ELF-1 (cell line): ENCODE results near the gene TTC29.

Experiments
- DNase-seq: peaks from one replicate; pipeline ENCODE4 v3.0.0-alpha.2; 2016; ENCODE audit warnings: low read depth, low spot score

The TTC29 gene

DNA sequence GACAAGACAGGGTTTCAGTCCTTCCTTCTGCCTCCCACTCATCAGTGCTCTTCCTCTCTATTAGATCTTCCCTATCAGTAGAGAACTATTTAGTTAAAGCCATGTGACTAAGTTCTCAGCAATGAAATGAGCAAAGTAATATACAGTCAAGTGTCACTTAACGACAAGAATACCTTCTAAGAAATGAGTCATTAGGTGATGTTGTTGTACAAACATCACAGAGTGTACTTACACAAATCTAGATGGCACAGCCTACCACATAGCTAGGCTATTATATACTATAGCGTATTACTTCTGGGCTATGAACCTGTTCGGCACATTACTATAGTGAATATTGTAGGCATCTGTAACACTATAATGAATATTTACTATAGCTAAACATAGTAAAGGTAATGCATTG is 235.7 kb downstream of the TTC29 start:
- no peak for DNase-seq

DNA sequence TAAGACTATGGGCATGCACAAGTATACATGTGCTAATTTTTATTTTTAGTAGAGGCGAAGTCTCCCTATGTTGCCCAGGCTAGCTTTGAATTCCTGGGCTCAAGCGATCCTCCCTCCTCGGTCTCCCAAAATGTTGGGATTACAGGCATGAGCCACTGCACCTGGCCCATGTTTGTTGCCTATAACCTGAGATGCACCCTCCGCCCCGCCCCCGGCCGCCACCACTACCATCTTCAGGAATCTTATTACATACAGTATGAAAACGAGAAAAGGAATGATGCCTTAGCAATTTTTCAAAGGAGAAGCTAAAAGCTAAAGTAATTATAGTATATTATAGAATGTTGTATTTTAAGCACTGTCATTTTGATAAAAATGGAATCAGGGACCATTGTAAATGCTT is 245.8 kb downstream of the TTC29 start:
- no peak for DNase-seq

DNA sequence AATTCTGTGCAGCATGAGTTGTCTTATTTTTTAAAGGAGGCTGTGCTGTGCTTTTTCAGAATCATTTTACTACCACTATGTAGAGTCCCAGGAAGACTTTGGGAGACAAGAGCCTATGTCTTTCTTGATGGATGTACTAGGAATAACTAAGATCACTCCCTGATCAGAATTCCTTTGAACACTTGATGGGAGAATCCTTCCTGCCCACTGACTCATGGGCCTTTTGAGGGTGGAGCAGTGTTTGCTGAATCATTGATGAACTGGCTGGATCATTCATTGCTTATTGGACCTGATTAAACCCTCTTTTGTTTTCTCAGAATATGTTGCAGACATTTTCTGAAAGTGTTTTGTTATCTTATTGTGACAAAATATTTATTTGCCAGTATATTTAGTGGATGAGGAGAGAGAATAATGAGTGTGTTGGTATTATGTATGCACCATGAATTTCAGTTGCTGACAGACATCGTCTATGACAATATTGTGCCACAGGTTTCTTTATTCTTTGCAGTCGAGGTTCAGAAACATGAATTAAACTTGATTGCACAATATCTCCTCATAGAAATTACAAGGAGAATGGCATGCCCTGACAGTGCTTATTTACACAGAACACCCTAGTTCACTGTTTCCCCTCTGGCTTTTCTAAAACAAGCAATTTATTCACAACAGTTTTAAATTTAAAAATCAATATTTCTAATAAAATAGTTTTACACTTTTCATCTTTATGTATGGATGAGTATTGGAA is 270.7 kb downstream of the TTC29 start:
- no peak for DNase-seq

- peak; percentile 34 for DNase-seq
These were observed 281.7 kb downstream of the TTC29 start for GRCh38 chr4:146663968-146664311.

DNA sequence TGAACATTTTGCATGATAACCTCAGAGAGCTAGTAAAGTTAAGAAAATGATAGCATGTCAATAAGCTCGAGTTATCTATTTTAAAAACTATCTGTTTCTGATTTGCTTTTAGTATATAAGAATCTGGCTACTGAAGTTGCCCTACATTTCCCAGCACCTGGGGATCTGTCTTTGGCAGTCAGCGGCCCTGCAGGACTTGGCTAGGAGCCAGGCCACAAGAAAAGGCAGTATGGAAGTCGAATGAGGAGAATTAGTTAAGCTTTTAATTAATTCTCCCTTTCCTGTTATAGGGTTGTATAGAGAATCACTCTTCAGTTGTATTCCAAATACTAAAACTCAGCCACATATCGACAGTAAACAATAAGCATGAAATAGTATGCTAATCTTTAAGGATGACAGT is 284.3 kb downstream of the TTC29 start:
- no peak for DNase-seq
